Neural crest cell (in vitro differentiated cells): ENCODE data around the gene MEG3. TPM values are rescaled to one million over a fixed set of nuclear protein-coding genes. Genes with fewer than 3 reads are reported as not detected.
"Not testable (repeated sequence)": the region's sequence is repeated elsewhere in the genome, so short reads cannot be mapped to it uniquely, and the experiment has no call there.

Source experiments
- DNase-seq: peaks from one replicate; pipeline ENCODE4 v3.0.0; 2021; ENCODE audit warnings: low read depth, mixed read lengths, low spot score
- H3K27ac Mint-ChIP-seq: one replicate; pipeline ENCODE4 v1.8.0; 2021; ENCODE audit warnings: mild to moderate bottlenecking, mixed read lengths; ENCODE audit not compliant: unreplicated experiment
- H3K27me3 Mint-ChIP-seq: 2 replicates; pipeline ENCODE4 v1.8.0; 2021; ENCODE audit warnings: low read depth, mild to moderate bottlenecking, mixed read lengths
- H3K36me3 Mint-ChIP-seq: 2 replicates; pipeline ENCODE4 v1.8.0; 2021; ENCODE audit warnings: low read depth, mild to moderate bottlenecking, mixed read lengths
- H3K4me1 Mint-ChIP-seq: 2 replicates; pipeline ENCODE4 v1.8.0; 2021; ENCODE audit warnings: mixed read lengths
- H3K4me3 Mint-ChIP-seq: one replicate; pipeline ENCODE4 v1.8.0; 2021; ENCODE audit warnings: mild to moderate bottlenecking, mixed read lengths
- H3K9me3 Mint-ChIP-seq: 2 replicates; pipeline ENCODE4 v1.8.0; 2021; ENCODE audit warnings: mixed read lengths
- CTCF ChIP-seq: fragments of 200-600 bp; sonication (generic); conservative IDR thresholded peaks from 2 replicates; pipeline ENCODE4 v1.5.0; 2021; ENCODE audit warnings: antibody characterized with exemption, mild to moderate bottlenecking
- total RNA-seq: library from RNA; stranded (reverse); gene quantifications from 2 replicates; pipeline ENCODE4 v1.2.1, GENCODE V29; 2021

The MEG3 gene
- total RNA-seq, 1 donor from 2014 or later, result 1.0 TPM

GRCh38 chr14:100816950-100817901, 8.7 kb upstream of the MEG3 start:
- H3K27me3 Mint-ChIP-seq, result no peaks in the 10 kb centered on the region
- H3K27ac Mint-ChIP-seq, result no peak overlapping the region
- peaks cover 9% of the 10 kb centered on the region for H3K4me1 Mint-ChIP-seq
- no peaks in the 10 kb centered on the region for H3K9me3 Mint-ChIP-seq
- no peak for DNase-seq
- peaks cover under 1% of the 10 kb centered on the region for H3K36me3 Mint-ChIP-seq
- H3K4me3 Mint-ChIP-seq, result no peak overlapping the region
- TF ChIP-seq CTCF, result no peak

- no peak for DNase-seq
- no peak overlapping the region for H3K4me3 Mint-ChIP-seq
- peaks cover 18% of the 10 kb centered on the region for H3K4me1 Mint-ChIP-seq
- H3K36me3 Mint-ChIP-seq, result no peaks in the 10 kb centered on the region
- TF ChIP-seq CTCF, result no peak
- no peaks in the 10 kb centered on the region for H3K27me3 Mint-ChIP-seq
- no peak overlapping the region for H3K27ac Mint-ChIP-seq
- no peaks in the 10 kb centered on the region for H3K9me3 Mint-ChIP-seq
These were observed 7.7 kb upstream of the MEG3 start for GRCh38 chr14:100818221-100818699.

GRCh38 chr14:100818923-100819322, 7.0 kb upstream of the MEG3 start:
- not testable (repeated sequence) for DNase-seq, H3K9me3 Mint-ChIP-seq, H3K27ac Mint-ChIP-seq, H3K36me3 Mint-ChIP-seq, H3K27me3 Mint-ChIP-seq, H3K4me3 Mint-ChIP-seq
- H3K4me1 Mint-ChIP-seq, result peaks cover 22% of the 10 kb centered on the region

GRCh38 chr14:100819453-100819828, 6.5 kb upstream of the MEG3 start:
- TF ChIP-seq CTCF, result no peak
- H3K27me3 Mint-ChIP-seq, result no peaks in the 10 kb centered on the region
- no peaks in the 10 kb centered on the region for H3K36me3 Mint-ChIP-seq
- no peak overlapping the region for H3K4me3 Mint-ChIP-seq
- H3K27ac Mint-ChIP-seq, result no peak overlapping the region
- DNase-seq, result no peak
- H3K4me1 Mint-ChIP-seq, result peaks cover 23% of the 10 kb centered on the region
- H3K9me3 Mint-ChIP-seq, result no peaks in the 10 kb centered on the region

- Mint-ChIP-seq H3K4me1 (peaks cover 28% of the 10 kb centered on the region), H3K36me3 (no peaks in the 10 kb centered on the region), H3K27me3 (no peaks in the 10 kb centered on the region), H3K4me3 (no peak overlapping the region), H3K9me3 (no peaks in the 10 kb centered on the region), H3K27ac (no peak overlapping the region)
- no peak for TF ChIP-seq CTCF
- no peak for DNase-seq
These were observed 6.0 kb upstream of the MEG3 start for GRCh38 chr14:100819829-100820475.

GRCh38 chr14:100820957-100821356, 5.0 kb upstream of the MEG3 start:
- H3K36me3 Mint-ChIP-seq, result no peaks in the 10 kb centered on the region
- no peaks in the 10 kb centered on the region for H3K9me3 Mint-ChIP-seq
- H3K4me3 Mint-ChIP-seq, result no peak overlapping the region
- no peaks in the 10 kb centered on the region for H3K27me3 Mint-ChIP-seq
- no peak for TF ChIP-seq CTCF
- no peak for DNase-seq
- H3K27ac Mint-ChIP-seq, result no peak overlapping the region
- peaks cover 25% of the 10 kb centered on the region for H3K4me1 Mint-ChIP-seq
